NCI-H2227 treated with DMSO at 0.1 percent for 48 hours (cell line): Measurements from ENCODE around the gene GAB2.
"Not testable (repeated sequence)": the region's sequence is repeated elsewhere in the genome, so short reads cannot be mapped to it uniquely, and the experiment has no call there.

Experiments
- DNase-seq: peaks from one replicate; lab custom pipeline; 2025; lab: John Stamatoyannopoulos, UW

Gene GAB2

DNA sequence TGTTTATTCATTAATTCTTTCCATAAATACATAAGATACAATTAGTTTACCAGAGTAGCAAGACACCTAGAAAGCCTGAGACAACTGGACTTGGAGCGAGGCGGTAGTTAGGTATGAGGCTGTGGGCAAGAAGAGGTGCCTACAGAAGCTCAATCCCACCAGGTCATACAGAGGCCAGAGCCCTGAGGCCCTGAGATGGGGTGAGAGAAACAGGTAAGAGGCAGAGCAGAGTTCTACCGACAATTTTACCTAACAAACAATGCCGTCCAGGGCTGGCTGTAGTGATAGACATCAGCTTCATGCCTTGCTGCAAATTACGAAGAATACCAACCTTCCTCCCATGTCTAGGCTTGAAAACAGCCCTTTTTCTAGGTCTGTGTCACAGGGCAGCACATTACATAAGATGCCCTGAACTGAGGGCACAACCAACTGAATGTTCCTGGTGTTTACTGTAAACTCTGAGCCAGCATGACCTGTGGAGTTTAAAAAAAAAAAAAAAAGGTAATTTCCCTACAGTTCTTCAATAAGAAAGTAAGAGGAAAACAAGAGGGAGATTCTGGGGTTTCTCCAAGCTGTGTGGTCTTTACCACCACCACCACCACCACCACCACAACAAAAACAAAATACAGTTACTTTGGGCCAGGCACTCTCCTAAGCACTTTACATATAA lies 105.8 kb downstream of the GAB2 start:
- no peak for DNase-seq

DNA sequence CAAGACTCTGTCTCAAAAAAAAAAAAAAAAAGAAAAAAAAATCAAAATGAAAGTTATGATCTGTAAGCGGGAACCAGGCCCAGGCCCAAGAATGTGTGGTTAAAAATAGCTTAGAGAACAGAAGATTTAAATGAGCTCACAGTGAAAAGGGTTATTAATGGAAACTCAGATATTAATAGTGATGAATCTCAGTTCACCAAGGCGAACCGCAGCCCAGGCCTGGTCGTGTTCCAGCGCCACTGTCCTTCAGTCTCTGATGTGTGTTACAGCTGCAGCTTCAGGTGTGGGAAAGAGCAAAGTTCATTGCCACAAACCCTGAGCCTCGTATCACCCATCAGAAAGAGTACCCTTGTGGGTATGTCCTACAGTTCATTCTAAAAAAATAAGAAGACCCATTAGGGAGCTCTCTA lies 107.1 kb downstream of the GAB2 start:
- no peak for DNase-seq

DNA sequence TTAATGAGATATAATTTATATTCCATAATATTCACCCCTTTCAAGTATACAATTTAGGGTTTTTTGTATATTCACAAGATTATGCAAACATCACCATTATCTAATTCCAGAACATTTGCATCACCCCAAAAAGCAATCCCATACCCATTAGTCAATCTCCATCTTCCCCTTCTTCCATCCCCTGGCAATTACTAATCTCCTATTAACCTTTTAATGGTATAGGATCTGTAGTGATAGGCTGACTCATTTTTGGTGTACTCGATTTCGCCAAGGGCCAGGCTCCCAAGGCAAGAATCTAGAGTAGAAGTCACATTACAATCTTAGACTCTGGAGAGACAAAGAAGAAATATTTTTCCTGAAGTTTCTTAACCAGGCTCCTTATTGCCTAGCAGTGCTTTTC lies 113.4 kb downstream of the GAB2 start:
- no peak for DNase-seq

DNA sequence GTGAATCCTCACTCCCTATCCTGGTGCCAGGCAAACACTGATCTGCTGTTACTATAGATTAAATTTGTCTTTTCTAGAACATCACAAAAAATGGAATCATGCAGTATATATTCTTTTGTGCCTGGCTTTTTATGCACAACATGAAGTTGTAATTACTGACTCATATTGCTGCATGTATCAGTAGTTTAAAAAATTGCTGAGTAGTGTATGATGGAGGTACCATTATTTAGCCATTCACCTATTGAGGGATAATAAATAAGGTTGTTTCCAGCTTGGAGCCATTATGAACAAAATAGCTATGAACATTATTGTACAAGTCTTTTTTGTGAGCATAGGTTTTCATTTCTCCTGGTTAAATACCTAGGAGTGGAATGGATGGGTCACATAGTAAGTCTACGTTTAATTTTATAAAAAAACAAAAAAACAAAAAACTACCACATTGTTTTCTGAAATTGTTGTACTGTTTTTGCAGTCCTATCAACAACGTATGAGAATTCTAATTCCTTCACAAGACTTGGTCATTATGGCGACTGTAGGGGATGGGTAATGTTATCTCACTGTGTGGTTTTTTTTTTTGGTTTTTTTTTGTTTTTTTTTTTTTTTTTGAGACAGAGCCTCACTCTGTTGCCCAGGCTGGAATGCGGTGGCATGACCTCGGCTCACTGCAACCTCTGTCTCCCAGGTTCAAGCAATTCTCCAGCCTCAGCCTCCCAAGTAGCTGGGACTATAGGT lies 117.3 kb downstream of the GAB2 start:
- DNase-seq = no peak

DNA sequence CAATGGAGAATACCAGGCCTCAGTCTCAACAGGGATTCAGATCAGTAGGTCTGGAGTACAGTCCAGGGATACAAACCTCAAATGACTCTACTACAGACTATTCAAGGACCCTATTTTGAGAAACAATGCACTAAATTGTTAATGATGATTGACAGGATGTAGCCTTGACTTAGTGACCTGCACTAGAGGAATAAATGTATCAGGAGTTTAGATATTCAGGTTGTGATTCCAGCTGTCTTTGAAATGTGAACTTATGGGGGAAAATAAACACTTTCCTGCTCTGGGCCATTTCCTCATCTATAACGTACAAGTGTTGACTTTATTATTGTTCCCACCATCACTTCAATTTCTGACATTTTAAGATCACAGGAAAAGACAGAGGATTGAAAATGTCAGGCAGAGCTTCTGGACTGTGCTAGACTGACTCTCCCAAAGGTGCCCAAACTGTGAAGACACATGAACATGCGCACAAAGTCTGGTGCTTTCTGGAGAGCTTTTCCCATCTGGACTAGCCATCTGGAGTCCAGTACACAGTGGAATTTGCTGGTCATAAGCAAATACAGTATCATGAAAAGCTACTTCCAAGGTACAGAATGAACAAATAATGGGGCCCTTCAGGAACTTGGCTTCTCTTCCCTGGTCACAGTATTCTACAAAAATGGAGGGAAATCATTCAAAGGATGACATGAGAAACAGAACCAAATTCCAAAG lies 118.5 kb downstream of the GAB2 start:
- no peak for DNase-seq

DNA sequence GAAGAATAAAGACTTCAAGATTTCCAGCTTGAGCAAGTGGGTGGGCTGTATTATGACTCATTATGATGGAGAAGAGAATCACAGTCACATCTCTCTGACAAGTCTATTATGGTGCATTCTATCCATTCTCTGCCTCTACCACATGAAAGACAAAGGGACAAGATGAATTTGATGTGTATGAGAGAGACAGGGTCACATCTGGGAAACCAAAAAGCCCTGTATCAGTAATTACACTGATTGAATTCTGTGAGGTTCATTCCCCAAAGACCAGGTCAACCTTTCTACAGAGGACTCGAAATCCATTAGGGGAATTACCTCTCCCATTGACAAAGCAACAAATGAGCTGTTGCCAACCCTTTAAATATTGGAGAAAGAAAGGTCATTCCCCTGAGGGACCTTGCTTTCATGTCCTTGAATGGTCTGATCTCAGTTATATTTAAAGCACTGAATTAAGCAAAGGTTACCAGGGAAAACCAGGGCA lies 119.3 kb downstream of the GAB2 start:
- peak; percentile 93 for DNase-seq

DNA sequence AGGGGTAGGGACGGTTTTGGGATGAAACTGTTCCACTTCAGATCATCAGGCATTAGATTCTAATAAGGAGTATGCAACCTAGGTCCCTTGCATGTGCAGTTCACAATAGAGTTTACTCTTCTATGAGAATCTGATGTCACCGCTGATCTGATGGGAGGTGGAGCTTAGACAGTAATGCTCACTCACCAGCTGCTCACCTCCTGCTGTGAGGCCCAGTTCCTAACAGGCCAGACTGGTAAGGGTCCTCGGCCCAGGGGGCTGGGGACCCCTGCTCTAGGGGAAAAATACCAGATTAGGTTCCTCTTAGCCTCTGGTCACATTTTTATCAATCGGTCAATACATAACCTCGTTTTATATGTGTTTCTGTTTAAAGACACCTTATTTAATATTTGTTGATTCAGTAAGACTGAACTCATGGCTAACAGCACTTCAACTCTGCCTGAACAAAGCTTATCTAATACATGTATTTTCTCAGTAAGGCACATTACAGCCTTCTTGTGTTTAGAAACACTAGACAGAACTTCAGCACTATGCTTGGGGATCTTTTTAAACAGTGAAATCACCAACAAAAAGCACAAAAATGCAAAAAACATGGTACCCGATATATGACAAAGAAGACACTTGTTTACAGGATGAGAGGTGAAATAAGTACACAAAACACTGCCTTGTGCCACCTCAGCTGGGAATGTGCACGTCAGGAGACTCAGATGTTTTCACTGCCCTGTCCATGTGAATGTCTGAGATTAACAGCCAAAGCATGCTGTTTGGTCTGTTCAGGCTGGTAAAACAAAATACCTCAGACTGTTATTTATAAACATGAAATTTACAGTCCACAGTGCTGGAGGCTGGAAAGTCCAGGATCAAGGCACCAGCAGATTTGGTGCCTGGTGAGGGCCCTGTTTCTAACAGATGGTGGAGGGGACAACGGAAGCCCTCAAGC lies 121.4 kb downstream of the GAB2 start:
- DNase-seq = no peak

DNA sequence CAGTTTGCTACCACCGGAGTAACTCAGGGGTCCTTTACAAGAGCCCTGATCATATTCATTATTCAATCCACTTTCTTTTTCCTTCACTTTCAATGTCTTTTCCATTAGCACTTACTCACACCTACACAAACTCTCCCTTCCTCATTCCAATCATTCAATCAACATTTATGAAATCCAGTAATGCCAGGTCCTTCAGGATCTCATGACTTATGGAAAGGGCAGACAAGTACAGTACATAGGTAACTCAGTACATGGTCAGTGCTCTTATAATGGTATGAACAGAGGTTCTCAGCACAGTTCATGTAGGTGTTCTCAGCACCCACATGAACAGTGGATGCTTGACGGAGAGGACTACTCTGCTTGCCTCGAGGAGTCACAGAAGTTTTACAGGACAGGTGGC lies 122.3 kb downstream of the GAB2 start:
- no peak for DNase-seq

DNA sequence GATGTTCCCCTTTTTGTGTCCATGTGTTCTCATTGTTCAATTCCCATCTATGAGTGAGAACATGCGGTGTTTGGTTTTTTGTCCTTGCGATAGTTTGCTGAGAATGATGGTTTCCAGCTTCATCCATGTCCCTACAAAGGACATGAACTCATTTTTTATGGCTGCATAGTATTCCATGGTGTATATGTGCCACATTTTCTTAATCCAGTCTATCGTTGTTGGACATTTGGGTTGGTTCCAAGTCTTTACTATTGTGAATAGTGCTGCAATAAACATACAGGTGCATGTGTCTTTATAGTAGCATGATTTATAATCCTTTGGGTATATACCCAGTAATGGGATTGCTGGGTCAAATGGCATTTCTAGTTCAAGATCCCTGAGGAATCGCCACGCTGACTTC lies 123.5 kb downstream of the GAB2 start:
- not testable (repeated sequence) for DNase-seq

DNA sequence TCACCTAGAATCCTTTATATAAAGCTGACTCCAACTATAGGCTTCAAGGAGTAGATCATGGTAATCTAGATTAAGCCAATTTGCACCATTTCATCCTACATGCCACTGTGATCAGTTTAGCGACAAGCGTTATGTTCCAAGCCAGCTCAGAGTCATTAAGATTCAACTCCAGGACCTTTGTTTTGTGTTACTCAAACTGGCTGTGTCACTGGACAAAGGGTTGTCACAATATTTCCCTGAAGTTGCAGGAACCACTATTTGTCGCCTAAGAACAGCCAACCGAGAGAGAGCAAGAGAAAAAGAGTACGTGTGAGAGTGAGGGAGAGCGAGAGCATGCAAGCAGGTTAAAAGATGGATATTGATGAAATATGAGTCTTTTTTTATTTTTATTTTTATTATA lies 124.1 kb downstream of the GAB2 start:
- no peak for DNase-seq

DNA sequence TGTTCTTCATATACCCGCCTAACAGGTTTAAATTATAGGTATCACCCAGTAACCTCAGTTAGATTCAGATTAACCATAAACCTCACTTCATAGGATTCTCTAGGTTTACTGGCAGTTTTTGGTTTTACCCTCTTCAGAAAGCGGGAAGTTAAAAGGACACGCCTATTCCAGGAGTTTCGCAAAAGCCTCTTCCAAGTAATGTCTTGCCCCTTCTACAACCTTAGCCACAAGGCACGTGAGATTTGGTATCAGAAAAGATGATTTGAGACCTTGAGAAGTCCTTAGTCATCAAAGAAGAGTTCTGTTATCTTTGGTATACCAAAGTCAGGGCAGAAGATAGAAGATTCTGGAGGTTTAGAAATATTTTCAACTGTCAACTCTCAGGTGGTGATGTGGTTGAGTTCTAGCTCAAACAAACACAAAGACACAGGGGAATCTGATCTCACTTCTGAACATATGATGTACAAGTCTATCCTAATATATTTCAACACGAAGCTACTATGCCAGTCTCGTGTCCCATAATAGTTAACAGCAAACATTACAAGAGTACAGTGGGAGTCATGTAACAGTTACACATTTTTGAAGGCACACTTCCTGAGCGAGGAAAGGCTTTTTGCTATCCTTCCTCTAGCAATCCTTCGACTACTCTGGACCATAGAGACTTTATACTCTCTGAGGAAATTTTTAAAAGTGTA lies 125.4 kb downstream of the GAB2 start:
- no peak for DNase-seq

DNA sequence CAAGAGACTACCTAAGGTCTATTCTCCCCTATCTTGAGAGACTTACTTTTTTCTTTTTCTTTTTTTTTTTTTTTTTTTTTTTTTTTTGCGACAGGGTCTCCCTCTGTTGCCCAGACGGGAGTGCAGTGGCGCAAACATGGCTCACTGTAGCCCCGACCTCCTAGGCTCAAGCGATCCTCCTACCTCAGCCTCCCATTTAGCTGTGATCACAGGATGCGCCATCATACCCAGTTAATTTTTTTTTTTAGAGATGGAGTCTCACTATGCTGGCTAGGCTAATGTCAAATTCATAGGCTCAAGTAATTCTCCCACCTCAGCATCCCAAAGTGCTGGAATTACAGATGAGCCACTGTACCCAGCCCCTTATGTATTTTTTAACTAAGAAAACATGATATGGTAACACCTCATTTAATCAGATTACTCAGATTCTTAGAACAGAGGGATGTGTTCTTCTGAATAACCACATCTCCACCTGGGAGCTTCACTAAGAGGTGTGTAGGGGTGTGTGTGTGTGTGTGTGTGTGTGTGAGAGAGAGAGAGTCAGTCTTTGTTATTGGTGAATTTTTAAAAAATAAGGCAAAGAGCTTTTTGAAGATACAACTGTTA lies 126.0 kb downstream of the GAB2 start:
- DNase-seq = no peak

DNA sequence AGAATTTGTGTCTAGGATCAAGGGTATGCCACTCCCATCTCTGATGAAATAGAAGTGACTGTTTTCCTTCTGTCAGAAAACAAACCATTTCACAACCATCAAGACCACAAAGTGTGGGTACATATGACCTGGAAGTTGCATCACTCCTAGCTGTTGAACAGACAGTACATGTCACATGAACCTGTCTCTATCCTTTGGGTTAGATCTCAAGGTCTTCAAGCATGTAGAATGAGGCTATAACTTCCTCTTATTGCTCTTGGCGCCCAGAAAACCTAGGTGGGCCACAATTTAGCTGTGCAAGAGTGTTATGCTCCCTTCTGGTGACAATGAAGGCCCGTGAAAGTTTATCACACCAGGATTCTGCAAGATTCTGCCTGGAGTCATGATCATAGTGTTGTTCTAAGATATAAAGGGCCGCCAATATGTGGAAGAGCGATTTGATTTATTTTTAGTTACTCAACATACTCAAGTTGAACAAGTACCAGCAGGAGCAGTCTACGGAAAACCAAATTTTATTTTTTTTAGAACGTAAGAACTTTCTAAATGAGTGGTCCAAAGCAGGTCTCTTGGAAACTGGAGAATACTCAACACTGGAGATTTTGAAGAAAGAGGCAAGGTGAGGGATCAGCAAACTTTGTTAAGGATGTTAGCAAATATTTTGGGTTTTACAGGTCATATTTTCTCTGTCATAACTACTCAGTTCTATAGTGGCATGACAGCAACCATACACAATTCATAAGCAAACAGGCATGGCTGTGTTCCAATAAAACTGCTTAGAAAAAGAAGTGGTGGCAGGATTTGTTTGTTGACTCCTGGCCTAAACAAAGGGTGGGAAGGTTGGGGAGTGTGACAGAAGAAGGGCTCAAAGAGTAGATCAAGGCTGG lies 127.1 kb downstream of the GAB2 start:
- no peak for DNase-seq

DNA sequence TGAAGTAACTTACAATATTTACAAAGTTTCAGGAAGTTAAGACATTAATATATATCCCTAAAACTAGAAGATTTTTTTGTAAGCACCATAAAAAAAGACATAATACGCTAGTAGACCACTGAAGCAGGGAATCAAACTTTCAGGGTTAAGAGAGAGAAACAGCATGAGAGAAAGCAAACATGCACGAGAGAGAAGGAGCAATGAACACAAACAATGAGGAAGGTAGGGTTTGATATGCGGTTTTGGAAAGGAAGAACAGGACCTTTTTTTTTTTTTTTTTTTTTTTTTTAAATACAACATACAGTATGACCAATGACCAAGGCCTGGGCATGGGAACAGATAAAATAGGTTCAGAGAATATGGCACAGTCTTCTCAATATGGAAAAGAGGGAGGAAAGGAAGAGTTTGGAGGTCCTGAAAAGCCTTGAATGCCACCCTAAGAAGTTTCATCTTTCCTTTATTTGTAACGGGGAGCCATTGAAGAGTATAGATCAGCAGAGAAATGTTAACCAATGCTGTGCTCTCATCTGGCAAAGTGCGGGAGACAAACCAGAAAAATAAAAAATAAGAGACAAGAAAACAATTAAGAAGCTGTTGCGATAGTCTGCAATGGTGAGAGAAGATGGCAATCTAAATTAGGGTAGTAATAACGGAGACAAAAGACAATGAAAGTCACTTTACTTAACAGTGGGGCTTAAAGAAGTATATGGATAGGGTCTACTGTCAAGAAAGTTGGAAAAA lies 127.9 kb downstream of the GAB2 start:
- no peak for DNase-seq

DNA sequence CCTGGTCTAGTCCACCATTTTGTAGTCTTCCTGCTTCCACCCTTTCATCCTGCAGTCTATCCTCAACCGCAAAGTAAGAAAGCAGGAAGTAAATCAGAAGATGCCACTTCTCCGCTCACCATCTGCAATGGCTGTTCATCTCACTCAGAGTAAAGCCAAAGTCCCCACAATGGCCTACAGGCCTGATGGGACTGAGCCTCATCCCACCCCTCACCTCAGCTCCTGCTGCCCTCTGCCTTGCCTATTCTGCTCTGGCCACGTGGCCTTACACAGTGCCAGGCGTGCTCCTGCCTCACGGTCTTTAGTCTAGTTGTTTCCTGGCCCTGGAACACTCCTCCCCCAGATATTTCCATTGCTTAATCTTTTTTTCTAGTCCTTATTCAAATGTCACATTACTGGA lies 133.4 kb downstream of the GAB2 start:
- no peak for DNase-seq

DNA sequence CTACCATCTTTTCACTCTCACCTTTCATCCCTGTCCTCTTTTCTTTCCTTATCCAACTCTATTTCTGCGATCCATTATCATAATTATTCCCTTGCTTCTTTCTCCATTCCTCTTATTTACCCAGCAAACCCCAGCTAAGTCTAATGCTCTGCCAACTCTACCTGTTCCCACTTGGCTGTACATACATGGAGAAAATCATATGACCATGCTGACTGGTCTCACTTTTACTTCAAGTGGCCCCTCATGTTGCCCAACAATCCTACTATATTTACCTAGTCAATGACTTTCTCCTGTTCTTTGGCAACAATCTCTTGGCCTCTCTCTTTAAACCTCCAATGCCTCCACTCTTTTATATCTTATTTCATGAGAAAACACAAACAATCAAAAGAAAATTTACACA lies 134.8 kb downstream of the GAB2 start:
- peak; percentile 26 for DNase-seq

DNA sequence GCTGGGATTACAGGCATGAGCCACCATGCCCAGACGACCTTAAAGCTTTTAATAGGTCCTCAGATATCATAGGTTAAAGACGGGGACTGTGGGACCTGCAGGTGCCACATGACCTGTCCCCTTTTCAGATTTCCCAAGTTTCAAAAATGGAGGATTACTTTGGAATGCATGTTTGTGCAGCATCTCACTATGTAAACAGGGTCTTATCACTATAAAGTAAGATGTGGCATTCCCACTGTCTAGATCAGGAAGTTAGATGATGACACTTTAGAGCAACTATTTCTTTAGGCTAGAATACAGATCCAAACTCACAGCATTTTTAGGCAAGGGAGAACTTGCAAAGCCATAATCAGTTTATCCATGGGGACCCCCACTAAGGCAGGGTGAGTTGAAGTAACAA lies 136.1 kb downstream of the GAB2 start:
- no peak for DNase-seq

DNA sequence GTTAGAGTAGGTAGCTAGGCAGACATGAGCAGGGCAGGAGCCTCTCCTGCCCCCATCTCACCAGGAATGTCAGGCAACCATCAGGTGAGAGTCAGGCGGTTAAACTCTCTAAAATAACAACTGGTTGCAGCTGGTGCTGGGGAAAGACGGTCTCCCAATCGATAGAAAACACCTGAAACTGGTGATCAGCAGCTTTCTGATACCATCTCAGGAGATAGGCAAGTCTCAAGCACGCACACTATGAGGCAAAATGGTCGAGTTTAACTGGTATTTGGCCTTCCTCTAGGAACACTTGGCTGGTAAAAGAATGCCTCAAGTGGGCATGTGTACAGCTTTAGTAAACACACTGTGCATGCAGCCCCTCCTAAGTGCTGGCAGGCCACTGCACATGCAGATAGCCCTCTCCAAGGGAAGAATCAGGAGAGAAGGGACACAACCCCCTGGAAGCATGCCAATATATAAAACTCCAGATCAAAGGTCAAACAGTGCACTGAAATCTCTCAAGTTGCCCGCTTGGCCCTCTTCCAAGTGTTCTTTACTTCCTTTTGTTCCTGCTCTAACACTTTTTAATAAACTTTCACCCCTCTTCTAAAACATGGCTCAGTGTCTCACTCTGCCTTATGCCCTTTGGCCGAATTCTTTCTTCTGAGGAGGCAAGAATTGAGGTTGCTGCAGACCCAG lies 140.2 kb downstream of the GAB2 start:
- DNase-seq = peak; percentile 81

DNA sequence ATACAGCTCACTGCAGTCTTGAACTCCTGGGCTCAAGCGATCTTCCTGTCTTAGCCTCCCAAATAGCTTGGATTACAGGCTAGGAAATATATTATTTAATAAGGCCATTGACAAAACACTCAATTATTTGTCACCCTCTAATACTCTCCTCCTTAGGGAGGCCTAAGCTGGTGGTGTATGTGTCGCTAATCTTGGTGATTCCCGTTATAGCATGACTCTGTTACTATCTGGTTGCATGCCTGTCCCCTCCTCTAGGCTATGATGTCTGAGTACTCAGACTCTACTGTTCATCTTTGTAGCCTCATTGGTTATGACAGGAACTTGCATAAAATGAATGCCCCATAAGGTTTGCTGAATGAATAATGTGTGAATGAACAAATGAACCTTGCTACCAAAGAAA lies 141.3 kb downstream of the GAB2 start:
- DNase-seq = no peak
